GM19238 (cell line): ENCODE data around the gene TAGAP.
"Not testable (repeated sequence)": the region's sequence is repeated elsewhere in the genome, so short reads cannot be mapped to it uniquely, and the experiment has no call there.

Experiments used
- DNase-seq: peaks from one replicate; pipeline ENCODE4 v3.0.0; 2011; ENCODE audit warnings: low spot score; ENCODE audit not compliant: insufficient read length

The TAGAP gene

GRCh38 chr6:159013229-159013628 is 31.6 kb downstream of the TAGAP start:
- DNase-seq: no peak

GRCh38 chr6:159012201-159012600 is 32.6 kb downstream of the TAGAP start:
- DNase-seq: no peak

DNA sequence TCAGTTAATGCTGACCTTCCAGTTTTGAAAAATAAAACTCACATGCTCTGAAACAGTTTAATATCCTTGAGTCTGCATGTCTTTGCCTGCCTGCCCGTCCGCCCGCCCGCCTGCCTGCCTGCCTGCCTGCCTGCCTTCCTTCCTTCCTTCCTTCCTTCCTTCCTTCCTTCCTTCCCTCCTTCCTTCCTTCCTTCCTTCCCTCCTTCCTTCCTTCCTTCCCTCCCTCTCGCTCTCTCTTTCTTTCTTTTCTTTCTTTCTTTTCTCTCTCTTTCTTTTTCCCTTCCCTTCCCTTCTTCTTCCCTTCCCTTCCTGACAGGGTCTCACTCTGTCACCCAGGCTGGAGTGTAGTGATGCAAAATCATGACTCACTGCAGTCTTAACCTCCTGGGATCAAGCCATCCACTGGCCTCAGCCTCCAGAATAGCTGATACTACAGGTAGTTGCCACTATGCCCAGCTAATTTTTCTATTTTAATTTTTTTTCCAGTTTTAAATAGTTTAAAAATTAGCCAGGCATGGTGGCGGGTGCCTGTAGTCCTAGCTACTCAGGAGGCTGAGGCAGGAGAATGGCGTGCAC is 34.7 kb downstream of the TAGAP start:
- DNase-seq: not testable (repeated sequence)

- peak; percentile 10 for DNase-seq
Observed at GRCh38 chr6:159008656-159009288, 36.0 kb downstream of the TAGAP start.

DNA sequence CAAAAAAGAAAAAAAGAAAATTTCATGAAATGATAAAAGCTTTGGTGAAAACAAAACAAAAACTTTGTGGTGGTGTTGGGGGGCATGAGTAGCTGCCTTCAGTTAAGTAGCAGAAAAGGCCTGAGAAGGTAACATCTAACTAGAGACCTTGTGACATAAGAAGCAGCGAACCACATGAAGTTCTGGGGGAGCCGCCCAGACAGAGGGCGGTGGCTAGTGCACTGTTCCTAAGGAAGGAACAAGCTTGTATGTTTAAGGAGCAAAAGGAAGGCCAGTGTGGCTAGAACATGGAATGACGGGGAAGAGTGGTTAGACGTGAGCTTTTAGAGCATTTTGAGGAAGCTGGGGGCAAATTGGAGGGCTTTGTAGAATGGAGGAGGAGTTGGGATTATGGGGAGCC is 37.3 kb downstream of the TAGAP start:
- no peak for DNase-seq

DNA sequence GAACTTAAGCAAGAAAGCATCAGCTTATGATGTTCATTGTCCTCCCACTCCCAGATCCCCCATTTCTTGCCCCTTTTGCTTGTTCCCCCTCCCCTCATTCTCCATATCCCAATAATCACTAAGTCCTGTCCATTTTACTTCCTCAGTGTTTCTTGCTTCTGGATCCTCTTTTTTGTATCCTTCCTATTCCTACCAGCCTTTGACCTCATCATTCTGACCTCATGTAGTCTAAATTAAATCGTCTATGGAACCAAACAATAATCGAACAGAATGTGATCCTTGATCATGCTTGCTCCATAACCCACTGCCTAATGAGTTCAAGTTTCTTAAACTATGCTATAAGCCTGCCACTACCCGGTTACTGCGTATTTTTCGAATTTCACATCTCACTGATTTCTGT is 39.4 kb downstream of the TAGAP start:
- no peak for DNase-seq

GRCh38 chr6:159004592-159004991 is 40.2 kb downstream of the TAGAP start:
- DNase-seq: no peak

DNA sequence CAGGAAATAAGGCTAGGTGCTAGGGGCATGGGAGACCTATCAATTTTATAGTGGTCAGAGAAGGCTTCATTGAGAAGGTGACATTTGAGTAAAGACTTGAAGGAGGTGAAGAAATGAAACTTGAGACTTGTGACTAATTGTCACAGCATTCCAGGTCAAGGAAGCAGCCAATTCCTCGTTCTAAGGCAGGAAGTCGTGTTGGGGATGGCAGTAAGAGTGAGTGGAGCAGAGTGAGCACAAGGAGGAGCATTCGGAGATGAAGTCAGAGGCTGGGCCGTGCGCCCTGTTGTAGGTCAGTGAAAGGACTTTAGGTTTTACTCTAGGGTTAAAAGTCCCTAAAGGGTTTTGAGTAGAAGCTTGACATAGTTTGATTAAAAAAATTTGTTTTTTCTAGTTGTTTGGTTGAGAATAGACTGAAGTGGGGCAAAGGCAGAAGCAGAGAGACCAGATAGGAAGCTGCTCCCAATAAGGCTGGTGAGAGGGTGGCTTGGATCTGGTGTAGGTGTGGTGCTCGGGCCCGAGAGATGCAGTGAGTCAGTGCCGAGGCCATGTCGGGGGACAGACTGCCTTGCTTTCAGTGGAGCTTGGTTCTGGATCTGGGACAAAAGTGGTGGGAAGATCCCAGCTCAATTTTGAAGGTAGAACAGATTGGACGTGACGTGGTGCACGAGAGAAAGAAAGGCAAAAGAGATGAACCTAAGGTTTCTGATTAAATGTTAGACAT is 42.2 kb downstream of the TAGAP start:
- DNase-seq: no peak

- peak; percentile 93 for DNase-seq
Observed at GRCh38 chr6:158999666-159000403, 45.0 kb downstream of the TAGAP start, which contains the start of gene RSPH3. Gene RSPH3, minus strand, starts transcription at chr6:159000202. Its CDS starts 652 bp downstream, at chr6:158999550.

- DNase-seq: no peak
Observed at GRCh38 chr6:158999154-158999665, 45.6 kb downstream of the TAGAP start.

DNA sequence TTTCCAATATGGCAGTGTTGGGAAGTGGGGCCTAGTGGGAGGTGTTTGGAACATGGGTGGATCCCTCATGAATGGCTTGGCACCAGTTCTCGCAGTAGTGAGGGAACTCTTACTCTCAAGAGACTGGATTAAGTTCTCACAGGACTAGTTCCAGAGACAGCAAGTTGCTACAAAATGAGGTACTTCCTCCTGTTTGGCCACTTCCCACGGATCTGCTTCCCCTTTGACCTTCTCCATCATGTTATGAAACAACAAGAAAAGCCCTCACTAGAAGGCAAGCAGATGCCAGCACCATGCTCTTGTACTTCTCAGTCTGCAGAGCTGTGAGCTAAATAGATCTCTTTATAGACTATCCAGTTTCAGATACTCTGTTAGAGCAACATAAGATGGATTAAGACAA is 47.9 kb downstream of the TAGAP start:
- DNase-seq: no peak

GRCh38 chr6:158993639-158994038 is 51.2 kb downstream of the TAGAP start:
- DNase-seq: no peak

DNA sequence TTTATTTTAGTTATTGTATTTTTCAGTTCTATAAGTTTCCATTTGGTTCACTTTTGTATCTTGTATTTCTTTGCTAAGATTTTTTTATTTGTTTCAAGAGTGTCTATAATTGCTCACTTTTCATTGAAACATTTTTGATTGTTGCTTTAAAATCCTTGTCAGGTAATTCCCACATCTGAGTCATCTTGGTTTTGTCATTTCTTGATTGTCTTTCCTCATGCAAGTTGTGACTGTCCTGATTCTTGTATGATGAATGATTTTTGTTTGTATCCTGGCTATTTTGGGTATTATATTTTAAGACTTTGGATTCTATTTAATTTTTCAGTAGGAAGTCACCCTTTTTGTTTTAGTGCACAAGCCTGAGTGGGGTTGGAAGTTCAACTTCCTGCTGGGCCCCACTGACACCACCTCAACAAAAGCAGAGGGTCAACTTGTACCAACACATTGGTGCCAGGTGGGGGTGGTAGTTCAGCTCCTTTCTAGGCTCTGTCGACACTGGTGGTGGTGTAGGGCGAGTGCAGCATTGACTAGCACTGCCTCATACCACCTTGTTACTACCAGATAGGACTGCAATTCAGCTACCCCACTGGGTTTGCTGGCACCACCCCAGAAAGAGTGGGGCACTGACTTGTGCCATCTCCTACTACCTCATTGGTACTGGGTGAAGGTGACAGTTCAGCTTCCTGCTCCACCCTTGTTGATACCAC is 53.6 kb downstream of the TAGAP start:
- DNase-seq: no peak

DNA sequence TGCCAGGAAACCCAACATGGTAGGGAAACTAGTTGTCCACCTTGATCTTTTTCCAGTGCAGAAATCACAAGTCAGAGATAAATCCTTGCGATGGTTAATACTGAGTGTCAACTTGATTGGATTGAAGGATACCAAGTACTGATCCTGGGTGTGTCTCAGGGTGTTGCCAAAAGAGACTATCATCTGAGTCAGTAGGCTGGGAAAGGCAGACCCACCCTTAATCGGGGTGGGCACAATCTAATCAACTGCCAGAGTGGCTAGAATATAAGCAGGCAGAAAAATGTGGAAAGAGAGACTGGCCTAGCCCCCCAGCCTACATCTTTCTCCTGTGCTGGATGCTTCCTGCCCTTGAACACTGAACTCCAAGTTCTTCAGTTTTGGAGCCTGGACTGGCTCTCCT is 55.1 kb downstream of the TAGAP start:
- not testable (repeated sequence) for DNase-seq

DNA sequence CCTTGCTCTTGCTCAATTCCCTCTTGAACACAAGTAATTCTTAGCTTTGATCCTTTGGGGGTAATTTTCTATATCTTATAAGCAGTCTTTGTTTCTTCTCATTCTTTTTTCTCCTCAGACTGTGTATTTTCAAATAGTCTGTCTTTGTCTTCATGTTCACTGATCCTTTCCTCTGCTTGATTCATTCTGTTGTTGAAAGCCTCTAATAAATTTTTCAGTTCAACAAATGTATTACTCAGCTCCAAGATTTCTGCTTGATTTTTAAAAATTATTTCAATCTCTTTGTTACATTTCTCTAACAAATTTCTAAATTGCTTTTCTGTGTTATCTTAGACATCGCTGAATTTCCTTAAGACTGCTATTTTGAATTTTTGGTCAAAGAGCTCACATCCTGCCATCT is 56.3 kb downstream of the TAGAP start:
- DNase-seq: no peak

DNA sequence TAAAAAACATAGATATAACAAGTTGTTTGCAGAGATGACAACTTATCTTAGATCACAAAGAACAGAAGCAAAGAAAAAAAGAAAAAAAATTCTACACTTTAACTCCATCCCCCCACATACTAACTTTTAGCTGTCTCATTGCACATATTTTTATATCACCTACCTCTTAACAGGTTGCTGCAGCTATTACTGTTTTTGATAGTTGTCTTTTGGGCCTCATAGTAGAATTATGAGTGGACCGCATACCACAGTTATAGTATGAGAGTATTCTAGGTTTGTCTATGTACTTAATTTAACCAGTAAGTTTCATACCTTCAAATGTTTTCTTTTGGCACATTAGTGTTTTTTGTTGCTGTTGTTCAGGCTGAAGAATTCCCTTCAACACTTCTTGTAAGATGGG is 57.1 kb downstream of the TAGAP start:
- DNase-seq: no peak
